Central memory CD8-positive, alpha-beta T cell (primary cell): ENCODE data around the gene PPME1.
"Not testable (repeated sequence)": the region's sequence is repeated elsewhere in the genome, so short reads cannot be mapped to it uniquely, and the experiment has no call there.

Experiments
- ATAC-seq: fragments of 150-1000 bp; cut with Tn5 transposase; replicated peaks from 2 replicates; pipeline ENCODE4 v1.10.0; 2022; ENCODE audit warnings: mild to moderate bottlenecking, moderate FRiP score, moderate number of reproducible peaks; ENCODE audit not compliant: poor library complexity, severe bottlenecking; ENCODE audit errors: extremely low read depth
- DNase-seq, 2 donors: peaks; one replicate each; pipeline ENCODE4 v3.0.0; 2021; ENCODE audit warnings: low spot score in 2 of 2
- H3K27ac Mint-ChIP-seq: one replicate; pipeline ENCODE4 v1.8.0; 2022; ENCODE audit warnings: low read depth, mild to moderate bottlenecking, moderate library complexity, mixed read lengths
- H3K27me3 Mint-ChIP-seq: one replicate; pipeline ENCODE4 v1.8.0; 2022; ENCODE audit warnings: mixed read lengths
- H3K36me3 Mint-ChIP-seq: one replicate; pipeline ENCODE4 v1.8.0; 2022; ENCODE audit warnings: mild to moderate bottlenecking, moderate library complexity, mixed read lengths; ENCODE audit not compliant: insufficient read depth
- H3K4me1 Mint-ChIP-seq: one replicate; pipeline ENCODE4 v1.8.0; 2022; ENCODE audit warnings: mixed read lengths
- H3K4me3 Mint-ChIP-seq: one replicate; pipeline ENCODE4 v1.8.0; 2022; ENCODE audit warnings: mild to moderate bottlenecking, moderate library complexity, mixed read lengths
- H3K9me3 Mint-ChIP-seq: one replicate; pipeline ENCODE4 v1.8.0; 2022; ENCODE audit warnings: mixed read lengths

PPME1 gene, protein sequence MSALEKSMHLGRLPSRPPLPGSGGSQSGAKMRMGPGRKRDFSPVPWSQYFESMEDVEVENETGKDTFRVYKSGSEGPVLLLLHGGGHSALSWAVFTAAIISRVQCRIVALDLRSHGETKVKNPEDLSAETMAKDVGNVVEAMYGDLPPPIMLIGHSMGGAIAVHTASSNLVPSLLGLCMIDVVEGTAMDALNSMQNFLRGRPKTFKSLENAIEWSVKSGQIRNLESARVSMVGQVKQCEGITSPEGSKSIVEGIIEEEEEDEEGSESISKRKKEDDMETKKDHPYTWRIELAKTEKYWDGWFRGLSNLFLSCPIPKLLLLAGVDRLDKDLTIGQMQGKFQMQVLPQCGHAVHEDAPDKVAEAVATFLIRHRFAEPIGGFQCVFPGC

DNA sequence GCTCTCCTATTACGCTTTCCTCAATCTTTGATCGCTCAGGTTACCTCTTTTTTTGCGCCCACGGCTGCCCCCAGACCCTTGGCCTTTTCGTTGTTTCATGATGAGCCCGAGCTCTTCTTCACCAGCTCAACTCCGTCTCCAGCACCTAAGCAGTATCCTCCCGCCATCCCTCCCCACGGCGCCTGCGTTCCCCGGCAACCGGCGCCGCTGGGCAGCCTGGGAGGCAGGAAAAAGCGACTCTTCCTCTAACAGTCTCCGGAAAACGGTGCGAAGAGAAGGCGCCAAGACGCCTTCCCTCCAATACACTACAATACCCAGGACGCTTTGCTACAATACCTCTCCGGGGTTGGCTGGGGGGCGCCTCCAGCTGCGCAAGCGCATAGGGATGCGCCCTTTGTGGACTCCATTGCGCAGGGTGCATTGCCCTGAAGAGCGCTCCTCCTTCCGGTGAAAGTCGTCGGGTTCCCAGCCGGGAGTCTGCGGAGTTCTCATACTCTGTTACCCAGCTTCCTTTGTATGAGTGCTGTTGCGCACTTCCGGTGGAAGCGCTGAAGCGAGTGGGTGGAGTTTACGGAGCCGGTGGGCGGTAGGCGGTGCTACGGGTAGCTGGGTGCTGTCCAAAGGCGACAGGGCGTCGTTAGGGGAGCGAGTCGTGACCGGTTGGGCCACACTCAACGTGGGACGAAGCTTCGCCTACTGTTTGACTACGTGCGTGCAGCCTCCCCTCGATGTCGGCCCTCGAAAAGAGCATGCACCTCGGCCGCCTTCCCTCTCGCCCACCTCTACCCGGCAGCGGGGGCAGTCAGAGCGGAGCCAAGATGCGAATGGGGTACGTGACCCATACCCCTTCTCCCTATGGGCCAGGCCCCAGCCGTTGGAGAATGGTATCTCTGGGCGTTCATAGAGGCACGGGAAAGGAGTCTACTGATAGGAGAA lies at the start of gene PPME1, which contains the start of gene C2CD3:
Gene PPME1, plus strand, starts transcription at position 596 of the 936 bp plus-strand sequence. Its CDS starts 133 bp downstream, at position 729.
Gene C2CD3, minus strand, starts transcription at position 309 of the 936 bp plus-strand sequence. Its CDS starts 210 bp downstream, at position 99.
- Mint-ChIP-seq H3K4me1 (peaks cover 6% of the 10 kb centered on the region), H3K4me3 (no peak within 1 kb of the TSS), H3K9me3 (no peaks in the 10 kb centered on the region), H3K27me3 (no peaks in the 10 kb centered on the region), H3K27ac (no peak within 1 kb of the TSS), H3K36me3 (peaks cover 13% of the 10 kb centered on the region)
- peak; percentile 92 to 97 for DNase-seq
- peak; percentile 99 for ATAC-seq

DNA sequence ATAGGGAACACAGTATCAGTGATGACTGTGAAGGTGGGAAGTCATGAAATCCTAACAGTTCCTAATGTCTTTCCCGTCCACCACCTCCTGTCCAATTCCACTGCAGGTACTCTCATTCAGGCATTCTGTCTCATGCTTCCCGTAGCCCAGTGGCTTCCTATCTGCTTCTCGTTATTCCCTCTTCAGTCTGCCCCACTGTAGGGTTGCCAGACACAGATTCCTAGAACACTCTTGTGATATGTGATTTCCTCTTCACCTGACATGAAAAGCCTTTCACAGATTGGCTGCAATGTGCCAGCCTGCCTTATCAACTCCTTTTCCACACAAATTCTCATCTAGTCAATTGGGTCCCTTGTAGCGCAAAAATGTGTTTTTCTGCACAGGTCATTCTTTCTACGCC lies 49.3 kb upstream of the PPME1 start:
- H3K9me3 Mint-ChIP-seq = no peaks in the 10 kb centered on the region
- no peaks in the 10 kb centered on the region for H3K4me1 Mint-ChIP-seq
- H3K36me3 Mint-ChIP-seq = peaks cover 17% of the 10 kb centered on the region
- peak overlapping the region; percentile 1 for H3K27ac Mint-ChIP-seq
- no peaks in the 10 kb centered on the region for H3K27me3 Mint-ChIP-seq
- no peak for ATAC-seq
- H3K4me3 Mint-ChIP-seq = no peak overlapping the region
- no peak for DNase-seq

DNA sequence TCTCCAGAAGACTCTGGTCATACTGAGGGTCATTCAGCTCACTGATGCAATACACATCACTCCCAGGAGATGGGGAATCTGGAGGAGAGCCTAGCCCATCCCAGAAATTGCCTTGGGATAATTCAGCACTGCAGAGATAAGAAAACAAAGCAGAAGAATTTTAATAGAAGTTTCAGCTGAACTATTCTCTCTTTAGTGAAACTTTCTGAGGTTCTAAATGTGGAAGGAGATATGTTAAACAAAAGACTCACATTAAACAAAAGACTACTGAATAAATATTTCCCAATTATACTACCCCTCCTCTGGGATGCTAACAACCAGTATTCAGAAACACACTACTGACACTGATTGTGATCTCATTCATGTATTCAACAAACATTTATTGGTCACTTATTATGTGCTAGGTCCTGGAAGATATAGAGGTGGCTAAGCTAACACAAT lies 48.1 kb upstream of the PPME1 start:
- H3K4me3 Mint-ChIP-seq = no peak overlapping the region
- no peaks in the 10 kb centered on the region for H3K27me3 Mint-ChIP-seq
- DNase-seq (no peak), ATAC-seq (no peak)
- H3K36me3 Mint-ChIP-seq = peaks cover 8% of the 10 kb centered on the region
- H3K9me3 Mint-ChIP-seq = no peaks in the 10 kb centered on the region
- H3K27ac Mint-ChIP-seq = no peak overlapping the region
- no peaks in the 10 kb centered on the region for H3K4me1 Mint-ChIP-seq

DNA sequence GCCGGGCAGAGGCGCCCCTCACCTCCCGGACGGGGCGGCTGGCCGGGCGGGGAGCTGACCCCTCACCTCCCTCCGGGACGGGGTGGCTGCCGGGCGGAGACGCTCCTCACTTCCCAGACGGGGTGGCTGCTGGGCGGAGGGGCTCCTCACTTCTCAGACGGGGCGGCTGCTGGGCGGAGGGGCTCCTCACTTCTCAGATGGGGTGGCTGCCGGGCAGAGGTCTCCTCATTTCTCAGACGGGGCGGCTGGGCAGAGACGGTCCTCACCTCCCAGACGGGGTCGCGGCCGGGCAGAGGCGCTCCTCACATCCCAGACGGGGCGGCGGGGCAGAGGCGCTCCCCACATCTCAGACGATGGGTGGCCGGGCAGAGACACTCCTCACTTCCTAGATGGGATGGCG lies 42.0 kb upstream of the PPME1 start:
- not testable (repeated sequence) for DNase-seq, H3K27ac Mint-ChIP-seq, H3K4me3 Mint-ChIP-seq, H3K9me3 Mint-ChIP-seq, H3K27me3 Mint-ChIP-seq, ATAC-seq, H3K4me1 Mint-ChIP-seq
- H3K36me3 Mint-ChIP-seq = peaks cover 20% of the 10 kb centered on the region

DNA sequence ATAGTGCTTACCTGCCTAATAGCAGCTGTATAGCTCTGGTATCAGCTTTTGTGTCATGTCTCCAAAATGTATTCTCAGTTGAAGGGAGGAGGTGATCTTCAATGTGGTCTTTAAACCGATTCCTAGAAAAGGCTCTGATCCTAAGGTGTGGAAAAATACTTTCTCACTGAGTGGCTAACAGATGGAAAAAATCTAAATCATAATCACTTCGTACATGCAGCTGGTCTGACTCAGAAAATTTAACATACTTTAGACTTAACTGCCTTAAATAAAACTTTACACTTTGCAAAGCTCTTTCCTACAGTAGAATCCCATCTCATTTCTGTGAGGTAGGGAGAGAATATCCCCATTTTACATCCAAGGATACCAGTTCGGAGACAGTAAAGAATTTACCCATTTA lies 38.3 kb upstream of the PPME1 start:
- Mint-ChIP-seq H3K27me3 (no peaks in the 10 kb centered on the region), H3K9me3 (no peaks in the 10 kb centered on the region), H3K4me1 (no peaks in the 10 kb centered on the region), H3K4me3 (no peak overlapping the region), H3K36me3 (peaks cover 22% of the 10 kb centered on the region), H3K27ac (no peak overlapping the region)
- DNase-seq (no peak), ATAC-seq (no peak)

DNA sequence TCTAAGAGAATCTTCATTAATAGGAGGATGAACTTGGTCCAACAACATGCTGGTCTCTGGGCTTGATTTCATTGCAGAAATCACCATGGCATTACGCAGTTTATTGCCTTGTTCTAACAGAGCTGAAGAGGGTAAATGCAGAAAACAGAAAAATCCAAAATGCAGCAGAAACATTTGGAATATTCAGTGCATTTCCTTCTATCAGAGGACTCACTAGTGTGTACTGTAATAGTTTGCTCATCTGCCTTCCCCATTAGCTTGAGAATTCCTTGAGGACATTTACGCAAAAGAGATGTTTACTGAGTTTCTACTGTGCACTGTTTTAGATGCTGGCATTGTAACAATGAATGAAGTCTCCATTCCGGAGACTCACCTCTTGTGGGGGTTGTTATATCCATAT lies 37.7 kb upstream of the PPME1 start:
- no peak overlapping the region for H3K27ac Mint-ChIP-seq
- H3K36me3 Mint-ChIP-seq = peaks cover 23% of the 10 kb centered on the region
- H3K4me1 Mint-ChIP-seq = no peaks in the 10 kb centered on the region
- ATAC-seq = no peak
- no peak overlapping the region for H3K4me3 Mint-ChIP-seq
- H3K27me3 Mint-ChIP-seq = no peaks in the 10 kb centered on the region
- no peaks in the 10 kb centered on the region for H3K9me3 Mint-ChIP-seq
- DNase-seq = no peak

DNA sequence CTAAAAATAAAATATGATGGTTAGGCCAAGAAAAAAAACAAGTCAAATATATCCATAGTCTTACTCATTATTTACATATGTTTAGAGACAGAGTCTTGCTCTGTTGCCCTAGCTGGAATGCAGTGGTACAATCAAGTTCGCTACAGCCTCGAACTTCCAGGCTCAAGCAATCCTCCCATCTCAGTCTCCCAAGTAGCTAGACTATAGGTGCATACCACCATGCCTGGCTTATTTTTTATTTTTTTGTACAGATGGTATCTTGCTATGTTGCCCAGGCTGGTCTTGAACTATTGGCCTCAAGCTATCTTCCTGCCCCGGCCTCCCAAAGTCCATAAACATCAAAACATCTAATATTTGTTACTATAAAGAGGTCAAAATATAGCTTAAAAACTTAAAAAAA lies 36.4 kb upstream of the PPME1 start:
- H3K27me3 Mint-ChIP-seq = no peaks in the 10 kb centered on the region

DNA sequence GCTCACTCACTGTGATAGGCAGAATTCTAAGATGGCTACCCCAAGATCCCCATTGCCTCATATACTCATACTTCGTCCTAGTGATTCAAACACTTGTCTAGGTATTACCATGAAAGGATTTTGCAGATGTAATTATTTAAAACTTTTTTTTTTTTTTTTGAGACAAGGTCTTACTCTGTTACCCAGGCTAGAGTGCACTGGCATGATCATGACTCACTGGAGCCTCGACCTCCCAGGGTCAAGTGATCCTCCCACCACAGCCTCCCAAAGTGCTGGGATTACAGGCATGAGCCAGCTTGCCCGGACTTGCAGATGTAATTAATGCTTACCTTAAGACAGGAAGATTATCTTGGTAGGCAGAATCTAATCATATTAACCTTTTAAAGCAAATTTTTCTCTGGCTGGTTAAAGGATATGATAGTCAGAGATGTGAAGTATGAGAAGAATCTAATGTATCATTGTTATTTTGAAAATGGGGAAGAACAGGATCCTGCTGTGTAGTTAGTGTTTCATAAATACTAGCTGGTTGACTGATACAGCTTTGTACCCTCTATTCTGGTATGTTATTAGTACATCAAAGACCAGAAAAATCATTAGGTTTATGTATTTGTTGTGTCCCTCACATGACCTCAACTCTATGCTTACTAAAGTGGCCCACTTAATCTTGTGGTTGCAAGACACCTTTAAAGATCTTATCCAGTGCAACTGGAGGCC lies 35.8 kb upstream of the PPME1 start:
- Mint-ChIP-seq H3K27ac (no peak overlapping the region), H3K36me3 (peaks cover 28% of the 10 kb centered on the region), H3K4me3 (no peak overlapping the region), H3K27me3 (no peaks in the 10 kb centered on the region), H3K9me3 (no peaks in the 10 kb centered on the region), H3K4me1 (no peaks in the 10 kb centered on the region)
- DNase-seq (no peak), ATAC-seq (no peak)

More for the DNA sequence above, 36.4 kb upstream of the PPME1 start:
- H3K4me3 Mint-ChIP-seq = no peak overlapping the region
- DNase-seq (no peak), ATAC-seq (no peak)
- H3K27ac Mint-ChIP-seq = no peak overlapping the region
- H3K4me1 Mint-ChIP-seq = no peaks in the 10 kb centered on the region
- peaks cover 28% of the 10 kb centered on the region for H3K36me3 Mint-ChIP-seq
- no peaks in the 10 kb centered on the region for H3K9me3 Mint-ChIP-seq

DNA sequence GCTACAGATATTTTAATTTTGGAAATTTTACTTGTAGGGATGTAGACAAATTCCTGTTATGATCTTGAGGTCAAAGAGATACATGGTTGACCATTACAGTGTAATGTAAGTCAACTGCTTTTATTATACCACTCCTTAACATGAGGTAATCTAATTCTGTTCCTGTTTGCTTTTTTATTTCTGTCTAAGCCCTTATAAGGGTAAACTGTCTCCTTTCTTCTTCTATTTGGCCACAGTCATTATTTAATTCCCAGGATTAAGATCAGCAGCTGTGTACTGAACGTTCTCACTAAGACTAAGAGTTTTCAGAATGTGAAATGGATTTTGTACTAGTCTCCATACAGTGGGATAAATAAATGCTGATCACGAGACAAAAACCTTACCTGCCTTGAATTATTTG lies 33.1 kb upstream of the PPME1 start:
- peaks cover 16% of the 10 kb centered on the region for H3K36me3 Mint-ChIP-seq
- no peak overlapping the region for H3K27ac Mint-ChIP-seq
- no peak overlapping the region for H3K4me3 Mint-ChIP-seq
- ATAC-seq (no peak), DNase-seq (no peak)
- no peaks in the 10 kb centered on the region for H3K9me3 Mint-ChIP-seq
- no peaks in the 10 kb centered on the region for H3K27me3 Mint-ChIP-seq
- H3K4me1 Mint-ChIP-seq = no peaks in the 10 kb centered on the region

DNA sequence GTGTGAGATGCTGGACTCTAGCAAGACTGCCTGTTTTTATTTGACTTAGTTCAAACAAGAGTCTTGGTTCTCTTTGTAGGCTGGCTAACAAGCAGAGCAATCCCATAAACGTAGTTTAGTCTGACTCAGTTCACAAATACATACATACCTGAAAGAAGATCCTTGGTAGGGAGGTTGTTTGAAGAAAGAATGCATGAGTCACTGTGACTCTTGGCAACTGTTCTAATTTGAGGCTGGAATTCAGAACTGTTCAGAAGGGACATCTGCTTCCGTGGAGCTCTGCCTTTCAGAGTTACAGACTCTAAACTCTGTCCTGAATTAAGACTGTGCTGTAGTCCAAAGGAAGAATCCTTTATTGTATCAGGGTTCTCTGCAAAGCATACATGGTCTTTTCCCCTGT lies 32.5 kb upstream of the PPME1 start:
- H3K4me3 Mint-ChIP-seq = no peak overlapping the region
- H3K36me3 Mint-ChIP-seq = peaks cover 13% of the 10 kb centered on the region
- no peak for DNase-seq
- H3K4me1 Mint-ChIP-seq = no peaks in the 10 kb centered on the region
- ATAC-seq = no peak
- no peaks in the 10 kb centered on the region for H3K9me3 Mint-ChIP-seq
- no peaks in the 10 kb centered on the region for H3K27me3 Mint-ChIP-seq
- H3K27ac Mint-ChIP-seq = no peak overlapping the region

DNA sequence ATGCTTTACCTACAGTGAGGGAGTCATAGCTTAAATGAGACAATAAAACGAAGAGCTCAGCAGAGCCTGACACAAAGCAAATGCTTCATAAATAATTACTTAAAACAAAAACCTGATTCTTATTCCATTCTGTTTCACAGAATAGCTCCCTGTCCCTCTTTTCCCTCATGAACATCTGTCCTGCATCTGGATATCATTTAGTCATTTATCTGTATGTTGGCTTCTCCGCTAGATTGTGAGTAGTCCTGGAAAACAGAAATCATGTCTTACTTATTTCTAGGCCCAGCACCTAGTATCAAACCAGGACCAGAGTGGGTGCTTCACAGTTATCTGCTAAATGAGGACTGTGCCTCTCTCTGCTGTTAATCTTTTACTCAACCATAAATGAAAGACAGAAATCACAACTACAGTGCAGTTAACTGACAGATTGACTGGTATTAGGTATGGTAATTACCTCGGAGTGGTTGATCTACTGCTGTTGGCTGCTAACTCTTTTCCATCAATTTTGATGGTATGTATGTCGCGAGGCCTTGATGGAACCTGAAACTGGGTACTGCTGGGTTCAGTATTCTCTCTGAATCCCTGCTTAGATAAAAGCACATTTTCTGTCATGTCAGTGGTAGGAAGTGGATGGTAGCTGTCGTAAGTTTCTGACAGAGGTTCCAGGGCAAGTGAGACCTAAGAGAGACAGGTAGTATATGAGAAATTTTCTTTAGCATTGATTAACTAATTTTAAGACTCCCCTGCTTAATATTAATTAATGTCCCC lies 31.8 kb upstream of the PPME1 start:
- no peak for DNase-seq

More for the DNA sequence above, 31.8 kb upstream of the PPME1 start:
- Mint-ChIP-seq H3K9me3 (no peaks in the 10 kb centered on the region), H3K4me1 (no peaks in the 10 kb centered on the region), H3K27ac (no peak overlapping the region), H3K27me3 (no peaks in the 10 kb centered on the region), H3K4me3 (no peak overlapping the region), H3K36me3 (peaks cover 13% of the 10 kb centered on the region)
- no peak for ATAC-seq
